ENCODE measurements around the gene NFASC.

DNA sequence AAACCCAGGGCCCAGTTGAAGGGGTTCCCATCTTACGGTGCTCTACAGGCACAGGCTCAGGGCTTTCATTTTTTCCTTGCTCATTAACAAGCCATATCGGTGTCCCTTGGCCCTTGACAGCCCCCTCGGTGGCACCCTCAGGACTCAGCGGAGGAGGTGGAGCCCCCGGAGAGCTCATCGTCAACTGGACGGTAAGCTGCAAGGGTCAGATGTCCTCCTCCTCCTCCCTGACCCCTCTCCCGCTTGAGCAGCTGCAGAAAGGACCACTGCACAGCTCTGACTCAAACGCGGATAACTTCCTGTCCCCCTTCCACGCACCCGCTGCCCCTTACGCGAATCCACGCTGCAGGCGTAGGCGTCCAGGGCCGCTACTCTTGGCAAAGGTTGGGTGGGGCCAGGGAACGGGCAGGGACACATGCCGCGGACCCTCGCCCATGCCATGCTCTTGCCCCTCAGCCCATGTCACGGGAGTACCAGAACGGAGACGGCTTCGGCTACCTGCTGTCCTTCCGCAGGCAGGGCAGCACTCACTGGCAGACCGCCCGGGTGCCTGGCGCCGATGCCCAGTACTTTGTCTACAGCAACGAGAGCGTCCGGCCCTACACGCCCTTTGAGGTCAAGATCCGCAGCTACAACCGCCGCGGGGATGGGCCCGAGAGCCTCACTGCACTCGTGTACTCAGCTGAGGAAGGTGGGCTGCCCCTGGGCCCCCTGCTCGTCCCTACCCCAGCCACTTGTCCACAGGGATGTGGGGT is 198.9 kb downstream of the NFASC start:
- TF ChIP-seq POLR2A (IDR thresholded peaks at IDR 0.05), result no peak
- no peak for TF ChIP-seq CTCF (IDR thresholded peaks at IDR 0.05)
